ENCODE measurements around the gene UBE2C.

UBE2C gene

DNA sequence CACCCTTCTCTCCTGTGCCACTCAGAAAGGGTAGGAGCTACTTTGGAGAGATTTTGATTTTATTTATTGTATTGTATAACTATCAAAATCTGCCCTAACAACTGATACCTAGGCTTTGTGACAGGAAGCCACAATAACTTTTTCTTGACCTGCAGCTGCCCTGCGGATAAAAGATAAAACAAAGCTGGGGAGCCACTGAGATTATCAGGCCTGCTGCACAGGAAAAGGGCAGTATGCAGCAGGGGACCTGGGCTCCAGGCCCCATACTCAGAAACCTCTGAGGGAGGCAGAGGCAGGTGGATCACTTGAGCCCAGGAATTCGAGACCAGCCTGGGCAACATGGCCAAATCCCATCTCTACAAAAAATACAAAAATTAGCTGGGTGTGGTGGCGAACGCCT lies 20.2 kb downstream of the UBE2C start:
- no peak for DNase-seq (ENCODE audit: low read depth in 1 of 2, low spot score in 1 of 2)

DNA sequence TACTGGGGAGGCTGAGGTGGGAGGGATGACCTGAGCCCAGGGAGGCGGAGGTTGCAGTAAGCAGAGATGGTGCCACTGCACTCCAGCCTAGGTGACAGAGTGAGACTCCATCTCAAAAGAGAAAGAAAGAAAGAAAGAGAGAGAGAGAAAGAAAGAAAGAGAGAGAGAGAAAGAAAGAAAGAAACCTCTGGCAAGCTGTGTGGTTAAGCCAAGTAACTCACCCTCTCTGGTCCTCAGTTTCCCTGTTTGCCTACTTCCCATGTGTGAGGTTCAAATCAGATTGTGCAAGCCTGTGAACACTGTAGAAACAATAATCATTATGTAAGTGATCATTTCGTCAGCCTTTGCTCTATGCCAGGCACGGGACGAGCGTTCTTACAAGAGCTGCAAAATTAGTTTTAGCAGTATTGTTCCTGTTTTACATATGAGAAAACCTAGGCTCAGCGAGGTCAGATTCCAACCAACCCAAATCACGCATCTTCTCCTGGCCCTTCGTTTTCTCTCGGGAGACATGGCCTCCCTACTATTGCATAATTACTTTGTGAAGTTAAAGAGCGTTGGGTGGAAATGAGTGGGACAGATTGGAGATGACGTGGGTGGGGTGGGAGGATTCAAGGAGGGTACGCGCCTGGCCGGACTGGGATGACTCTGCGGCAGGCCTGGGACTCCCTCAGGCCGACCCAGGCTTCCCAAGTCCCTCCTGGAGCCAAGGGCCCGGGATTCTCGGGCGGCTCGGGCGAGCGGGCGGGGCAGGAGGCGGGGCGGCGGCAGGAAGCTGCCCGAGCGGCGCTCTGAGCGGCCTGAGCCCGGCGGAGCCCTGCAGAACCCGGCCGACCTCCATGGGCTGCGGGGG lies 20.8 kb downstream of the UBE2C start, which contains the start of gene SNX21:
SNX21 (plus strand) TSS at position 770 of the 853 bp plus-strand sequence. CDS start 121 bp downstream, outside the sequence.
- DNase-seq (ENCODE audit: low read depth in 1 of 2, low spot score in 1 of 2), result no peak

GRCh38 chr20:45833883-45834796 lies 21.7 kb downstream of the UBE2C start:
- no peak for DNase-seq (ENCODE audit: low read depth in 1 of 2, low spot score in 1 of 2)

DNA sequence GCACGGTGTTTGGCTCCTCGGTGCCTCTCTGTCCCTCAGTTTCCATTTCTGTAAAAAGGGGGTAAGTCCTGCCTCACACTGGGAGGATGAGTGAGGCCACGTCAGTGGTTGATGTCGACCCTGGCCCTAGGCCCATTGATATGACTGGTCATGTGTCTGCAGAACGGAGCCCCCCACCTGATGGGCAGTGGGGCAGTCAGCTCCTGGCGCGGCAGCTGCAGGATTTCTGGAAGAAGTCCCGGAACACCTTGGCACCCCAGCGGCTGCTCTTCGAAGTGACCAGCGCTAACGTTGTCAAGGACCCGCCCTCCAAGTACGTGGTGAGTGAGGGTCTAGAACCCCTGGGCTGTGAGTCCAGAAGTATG lies 22.3 kb downstream of the UBE2C start:
- DNase-seq (ENCODE audit: low read depth in 1 of 2, low spot score in 1 of 2), result no peak

DNA sequence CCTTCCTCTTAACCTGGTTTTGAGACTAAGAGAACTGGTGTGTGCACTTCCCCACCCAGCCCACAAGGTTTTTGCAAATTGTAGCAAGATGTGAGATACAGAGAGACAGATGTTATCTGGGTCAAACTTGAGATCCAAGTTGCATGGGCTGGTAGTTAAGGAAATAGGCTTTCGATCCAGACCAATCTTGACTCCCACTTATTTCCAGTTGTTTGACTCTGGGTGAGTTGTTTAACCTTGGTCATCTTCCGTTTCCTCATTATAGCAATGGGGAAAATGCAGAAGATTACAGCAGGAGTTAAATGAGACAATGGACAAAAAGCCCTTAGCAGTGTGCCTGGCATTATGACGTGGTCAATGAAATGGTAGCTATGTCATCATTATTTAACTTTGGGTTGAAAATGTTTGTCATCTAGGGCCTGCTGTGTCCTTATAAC lies 22.9 kb downstream of the UBE2C start:
- no peak for DNase-seq (ENCODE audit: low read depth in 1 of 2, low spot score in 1 of 2)

DNA sequence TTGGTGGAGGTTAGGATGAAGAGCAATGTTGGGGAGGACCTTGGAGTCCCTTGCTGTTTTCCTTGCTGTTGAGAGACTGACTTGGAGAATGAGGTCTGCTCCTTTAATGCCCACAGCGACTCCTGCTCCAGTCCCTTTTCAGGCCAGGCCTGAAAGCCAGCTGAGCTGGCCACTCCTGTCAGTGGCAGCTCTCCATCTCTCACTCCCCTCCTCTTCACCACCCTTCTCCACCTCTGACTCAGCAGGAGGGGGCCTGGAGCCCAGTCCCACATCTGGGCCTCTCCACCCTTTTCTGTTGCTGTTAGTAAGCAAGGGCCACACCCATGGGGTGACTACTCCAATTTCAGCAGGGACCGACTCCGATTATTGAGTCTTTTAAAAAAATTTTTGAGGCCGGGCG lies 23.4 kb downstream of the UBE2C start:
- no peak for DNase-seq (ENCODE audit: low read depth in 1 of 2, low spot score in 1 of 2)

- DNase-seq (ENCODE audit: low read depth in 1 of 2, low spot score in 1 of 2), result no peak
Measured at GRCh38 chr20:45836841-45837240, 24.4 kb downstream of the UBE2C start.

DNA sequence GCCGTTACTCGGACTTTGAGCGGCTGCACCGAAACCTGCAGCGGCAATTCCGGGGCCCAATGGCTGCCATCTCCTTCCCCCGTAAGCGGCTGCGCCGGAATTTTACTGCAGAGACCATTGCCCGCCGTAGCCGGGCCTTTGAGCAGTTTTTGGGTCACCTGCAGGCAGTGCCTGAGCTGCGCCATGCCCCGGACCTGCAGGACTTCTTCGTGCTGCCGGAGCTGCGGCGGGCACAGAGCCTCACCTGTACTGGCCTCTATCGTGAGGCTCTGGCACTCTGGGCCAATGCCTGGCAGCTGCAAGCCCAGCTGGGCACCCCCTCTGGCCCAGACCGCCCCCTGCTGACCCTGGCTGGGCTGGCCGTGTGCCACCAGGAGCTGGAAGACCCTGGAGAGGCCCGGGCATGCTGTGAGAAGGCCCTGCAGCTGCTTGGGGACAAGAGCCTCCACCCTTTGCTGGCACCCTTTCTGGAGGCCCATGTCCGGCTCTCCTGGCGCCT lies 28.3 kb downstream of the UBE2C start:
- no peak for DNase-seq (ENCODE audit: low read depth in 1 of 2, low spot score in 1 of 2)

DNA sequence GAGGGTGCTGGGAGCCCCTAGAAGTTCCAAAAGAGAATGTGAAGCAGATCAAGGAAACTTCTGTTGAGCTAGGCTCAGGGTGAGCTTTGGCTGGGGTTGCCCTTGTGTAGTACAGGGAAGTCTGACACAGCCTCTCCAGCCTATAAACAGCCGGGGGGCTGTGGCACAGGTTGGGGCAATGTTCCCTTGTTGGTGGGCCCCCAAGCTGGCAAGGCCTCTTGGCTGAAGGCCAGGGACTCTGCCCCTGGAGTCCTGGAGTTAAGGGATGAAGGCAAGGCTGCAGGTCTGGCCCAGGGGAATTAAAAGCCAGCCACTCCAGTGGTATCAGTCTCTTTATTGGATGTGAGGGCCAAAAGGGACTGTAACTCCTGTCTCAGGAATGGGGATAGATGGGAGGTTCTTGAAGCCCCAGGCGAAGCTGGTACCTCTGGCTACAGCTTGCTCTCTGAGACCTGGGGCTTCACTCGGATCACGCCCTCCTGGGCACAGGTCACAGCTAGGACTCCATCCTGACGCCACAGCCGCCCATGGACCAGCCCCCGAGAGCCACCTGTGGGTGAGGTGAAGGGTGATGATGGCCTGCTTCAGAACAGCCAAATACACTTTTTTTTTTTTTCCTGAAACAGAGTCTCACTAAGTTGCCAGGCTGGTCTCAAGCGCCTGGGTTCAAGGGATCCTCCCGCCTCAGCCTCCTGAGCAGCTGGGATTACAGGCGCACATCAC lies 29.1 kb downstream of the UBE2C start:
- DNase-seq (ENCODE audit: low read depth in 1 of 2, low spot score in 1 of 2), result no peak

DNA sequence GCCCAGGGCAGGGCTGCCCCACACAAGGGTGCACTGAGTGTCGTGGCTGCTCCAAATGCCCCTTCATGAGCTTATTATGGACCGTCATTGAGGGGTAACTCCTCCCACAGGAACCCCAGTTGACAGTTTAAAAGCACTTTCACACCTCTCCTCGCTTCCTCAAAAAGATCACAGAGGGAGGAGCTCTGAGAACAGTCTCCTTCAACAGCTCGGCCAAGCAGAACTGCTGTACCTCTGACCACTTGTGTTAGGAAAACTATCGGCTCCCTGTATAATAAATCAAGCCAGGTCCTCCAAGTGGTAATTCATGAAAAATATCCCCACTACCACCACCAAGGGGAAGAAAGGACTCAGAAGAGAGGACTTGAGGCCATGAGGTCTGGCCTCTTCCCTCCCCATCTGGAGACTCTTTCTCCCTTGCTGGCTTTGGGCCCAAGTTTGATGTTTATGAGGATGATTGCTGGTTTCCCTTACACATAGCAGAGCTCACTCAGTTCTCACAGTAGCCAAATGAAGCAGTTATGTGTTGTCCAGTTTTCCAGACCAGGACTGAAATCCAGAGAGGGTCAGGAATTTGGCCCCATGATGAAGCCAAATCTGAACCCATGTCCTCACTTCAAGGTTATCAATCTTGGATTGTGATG lies 29.8 kb downstream of the UBE2C start:
- no peak for DNase-seq (ENCODE audit: low read depth in 1 of 2, low spot score in 1 of 2)

DNA sequence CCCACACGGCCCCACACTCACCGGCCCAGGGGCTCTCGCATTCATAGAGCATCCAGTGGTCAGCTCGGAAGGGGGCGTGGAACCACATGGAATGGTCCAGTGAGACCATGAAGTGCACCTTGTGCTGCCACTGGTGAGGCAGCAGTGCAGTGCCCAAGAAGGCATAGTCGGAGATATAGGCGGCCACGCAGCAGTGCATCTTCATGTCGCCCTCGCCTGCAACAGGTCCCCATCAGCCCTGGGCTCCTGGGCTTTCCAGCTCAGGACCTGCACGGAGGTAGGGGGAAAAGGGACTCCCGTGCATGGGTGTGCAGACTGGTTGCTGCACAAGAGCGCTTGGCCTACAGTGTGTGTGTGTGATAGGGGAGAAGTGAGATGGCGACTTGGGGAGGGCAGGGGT lies 31.1 kb downstream of the UBE2C start:
- no peak for DNase-seq (ENCODE audit: low read depth in 1 of 2, low spot score in 1 of 2)

DNA sequence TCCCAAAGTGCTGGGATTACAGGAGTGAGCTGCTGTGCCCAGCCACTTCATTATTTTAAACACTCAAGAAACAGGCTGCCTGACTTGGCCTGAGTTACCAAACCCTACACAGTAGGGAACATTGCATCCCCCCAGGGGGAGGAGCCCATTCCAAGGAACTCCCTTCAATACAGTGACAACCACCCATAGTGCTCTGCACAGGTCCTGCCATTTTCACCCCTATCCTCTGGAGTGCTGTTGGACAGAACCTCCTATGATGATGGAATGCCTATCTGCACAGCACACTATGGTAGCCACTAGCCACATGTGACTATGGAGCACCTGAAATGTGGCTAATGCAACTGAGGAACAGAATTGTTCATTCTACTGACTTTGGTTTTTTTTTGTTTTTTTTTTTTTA lies 33.0 kb downstream of the UBE2C start:
- no peak for DNase-seq (ENCODE audit: low read depth in 1 of 2, low spot score in 1 of 2)

- no peak for DNase-seq (ENCODE audit: low read depth in 1 of 2, low spot score in 1 of 2)
Measured at GRCh38 chr20:45848421-45848820, 36.0 kb downstream of the UBE2C start.

DNA sequence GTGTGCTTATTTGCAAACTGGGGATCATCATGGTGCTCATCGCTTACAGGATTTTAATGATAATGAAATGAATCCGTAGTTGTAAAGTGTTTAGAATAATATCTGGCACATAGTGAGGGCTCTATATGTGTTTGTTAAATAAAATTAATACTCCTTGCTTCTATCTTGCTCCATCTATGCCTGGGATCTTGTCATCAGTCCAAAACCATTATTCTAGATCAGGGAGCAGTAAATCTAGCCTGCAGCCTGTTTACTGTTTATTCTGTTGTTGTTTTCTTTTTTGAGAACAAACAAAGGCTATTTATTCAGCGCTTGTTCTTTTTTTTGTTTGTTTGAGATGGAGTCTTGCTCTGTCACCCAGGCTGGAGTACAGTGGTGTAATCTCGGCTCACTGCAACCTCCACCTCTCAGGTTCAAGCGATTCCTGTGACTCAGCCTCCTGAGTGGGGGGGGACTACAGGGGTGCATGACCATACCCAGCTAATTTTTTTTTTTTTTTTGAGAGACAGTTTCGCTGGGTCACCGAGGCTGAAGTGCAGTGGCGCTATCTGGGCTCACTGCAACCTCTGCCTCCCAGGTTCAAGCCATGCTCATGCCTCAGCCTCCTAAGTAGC lies 36.6 kb downstream of the UBE2C start:
- no peak for DNase-seq (ENCODE audit: low read depth in 1 of 2, low spot score in 1 of 2)

GRCh38 chr20:45850238-45850637 lies 37.8 kb downstream of the UBE2C start:
- DNase-seq (ENCODE audit: low read depth in 1 of 2, low spot score in 1 of 2), result no peak

DNA sequence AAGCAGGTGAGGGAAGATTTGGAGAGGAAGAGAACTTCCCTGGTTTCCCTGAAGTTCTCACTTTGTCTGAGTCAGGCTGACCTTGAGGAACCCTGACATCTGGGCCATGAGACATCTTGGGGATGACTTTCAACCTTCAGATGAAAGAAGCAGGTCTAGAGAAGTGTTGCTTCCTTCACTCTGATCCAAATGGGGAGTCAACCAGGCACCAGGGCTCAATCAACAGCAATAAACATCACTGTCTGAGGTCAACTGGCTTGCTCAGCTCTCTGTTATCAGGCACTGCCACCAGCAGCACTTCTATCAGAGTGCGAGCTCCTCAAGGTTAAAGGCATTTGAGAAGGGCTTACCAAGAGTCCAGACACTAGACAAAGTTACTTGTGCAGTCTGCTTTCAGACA lies 38.5 kb downstream of the UBE2C start:
- no peak for DNase-seq (ENCODE audit: low read depth in 1 of 2, low spot score in 1 of 2)

DNA sequence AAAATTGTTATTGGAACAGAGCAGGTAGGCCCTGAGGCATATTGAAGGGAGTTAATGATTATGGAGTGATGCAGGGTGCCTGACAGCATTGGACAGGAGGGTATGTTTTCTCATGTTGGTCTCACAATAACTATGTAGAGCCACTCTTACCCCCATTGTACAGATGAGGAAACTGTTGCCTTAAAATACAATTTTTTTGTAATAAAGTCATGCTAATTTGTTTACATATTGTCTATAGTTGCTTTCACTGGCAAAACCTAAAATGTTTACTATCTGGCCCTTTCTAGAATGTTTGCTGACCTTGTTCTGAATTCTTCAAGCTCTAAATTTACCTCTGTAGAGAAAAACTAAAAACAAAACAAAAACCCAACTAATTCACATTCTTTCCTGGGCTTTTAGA lies 39.1 kb downstream of the UBE2C start:
- DNase-seq (ENCODE audit: low read depth in 1 of 2, low spot score in 1 of 2), result no peak

GRCh38 chr20:45852326-45852725 lies 39.9 kb downstream of the UBE2C start:
- no peak for DNase-seq (ENCODE audit: low read depth in 1 of 2, low spot score in 1 of 2)

GRCh38 chr20:45853484-45853883 lies 41.0 kb downstream of the UBE2C start:
- no peak for DNase-seq (ENCODE audit: low read depth in 1 of 2, low spot score in 1 of 2)
